Renal pelvis (tissue), 4 donors: Measurements from ENCODE around the gene FAM186B. TPM values are rescaled to one million over a fixed set of nuclear protein-coding genes. Genes with fewer than 3 reads are reported as not detected.

Experiments used
- DNase-seq: peaks from one replicate; pipeline ENCODE4 v3.0.0-alpha.2; 2013
- polyA plus RNA-seq, 3 donors: library from polyadenylated mRNA; unstranded; fragments of 120-200 nt; gene quantifications; one replicate each; pipeline ENCODE4 v1.2.1, GENCODE V29; 2013; ENCODE audit not compliant: insufficient read length in 3 of 3

Gene FAM186B
- polyA plus RNA-seq, 3 donors: 0.93 to 3.9 (median 3.9) TPM

GRCh38 chr12:49568442-49569162 is 36.8 kb downstream of the FAM186B start:
- DNase-seq: no peak

- peak; percentile 92 for DNase-seq
Measured at GRCh38 chr12:49567611-49568441, 37.6 kb downstream of the FAM186B start, which contains the start of gene MCRS1. TSS of gene MCRS1 (minus strand) at chr12:49568142. CDS start at chr12:49566731, 1,411 bp downstream.

- no peak for DNase-seq
Measured at GRCh38 chr12:49567302-49567610, 38.2 kb downstream of the FAM186B start.

GRCh38 chr12:49566361-49566760 is 39.1 kb downstream of the FAM186B start:
- DNase-seq: no peak

GRCh38 chr12:49565406-49566265 is 39.8 kb downstream of the FAM186B start:
- no peak for DNase-seq

- DNase-seq: no peak
Measured at GRCh38 chr12:49564686-49565405, 40.6 kb downstream of the FAM186B start.

- DNase-seq: no peak
Measured at GRCh38 chr12:49563951-49564685, 41.3 kb downstream of the FAM186B start.

- DNase-seq: no peak
Measured at GRCh38 chr12:49562831-49563230, 42.6 kb downstream of the FAM186B start.

GRCh38 chr12:49562233-49562632 is 43.2 kb downstream of the FAM186B start:
- no peak for DNase-seq

GRCh38 chr12:49560695-49561094 is 44.7 kb downstream of the FAM186B start:
- no peak for DNase-seq

- no peak for DNase-seq
Measured at GRCh38 chr12:49559011-49559675, 46.3 kb downstream of the FAM186B start.

- DNase-seq: no peak
Measured at GRCh38 chr12:49558526-49558925, 46.9 kb downstream of the FAM186B start.

- DNase-seq: no peak
Measured at GRCh38 chr12:49557917-49558215, 47.6 kb downstream of the FAM186B start.

GRCh38 chr12:49557187-49557916 is 48.1 kb downstream of the FAM186B start:
- no peak for DNase-seq

GRCh38 chr12:49556391-49557186 is 48.9 kb downstream of the FAM186B start:
- DNase-seq: no peak

GRCh38 chr12:49555631-49556390 is 49.6 kb downstream of the FAM186B start:
- DNase-seq: no peak

GRCh38 chr12:49554266-49554665 is 51.2 kb downstream of the FAM186B start:
- DNase-seq: no peak

- DNase-seq: no peak
Measured at GRCh38 chr12:49553512-49554088, 51.8 kb downstream of the FAM186B start.
